Epithelial cell of prostate (primary cell): Measurements from ENCODE around the gene ST3GAL6.
"Not testable (repeated sequence)": the region's sequence is repeated elsewhere in the genome, so short reads cannot be mapped to it uniquely, and the experiment has no call there.

Experiments used
- DNase-seq: peaks from one replicate; pipeline ENCODE4 v3.0.0-alpha.2; 2011; ENCODE audit warnings: low read depth, low spot score
- H3K27ac ChIP-seq: fragments of 450-650 bp; 2 replicates; pipeline ENCODE4 v1.5.1; 2017; ENCODE audit warnings: mild to moderate bottlenecking

ST3GAL6 gene

DNA sequence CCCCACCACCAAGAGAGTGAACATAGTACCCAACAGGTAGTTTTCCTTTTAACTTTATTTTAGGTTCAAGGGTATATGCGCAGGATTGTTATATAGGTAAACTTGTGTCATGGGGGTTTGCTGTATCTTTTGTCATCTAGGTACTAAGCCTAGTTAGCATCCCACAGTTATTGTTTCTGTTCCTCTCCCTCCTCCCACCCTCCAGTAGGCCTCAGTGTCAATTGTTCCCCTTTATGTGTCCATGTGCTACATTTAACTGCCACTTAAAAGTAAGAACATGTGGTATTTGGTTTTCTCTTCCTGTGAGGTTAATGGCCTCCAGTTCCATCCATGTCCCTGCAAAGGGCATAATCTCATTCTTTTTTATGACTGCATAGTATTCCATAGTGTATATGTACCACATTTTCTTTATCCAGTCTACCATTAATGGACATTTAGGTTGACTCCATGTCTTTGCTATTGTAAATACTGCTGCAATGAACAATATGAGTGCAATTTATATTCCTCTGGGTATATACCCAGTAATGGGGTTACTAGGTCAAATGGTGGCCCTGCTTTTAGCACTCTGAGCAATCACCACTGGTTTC lies 66.2 kb downstream of the ST3GAL6 start:
- H3K27ac ChIP-seq: no peak overlapping the region
- no peak for DNase-seq

GRCh38 chr3:98831060-98831459 lies 67.9 kb downstream of the ST3GAL6 start:
- not testable (repeated sequence) for DNase-seq

DNA sequence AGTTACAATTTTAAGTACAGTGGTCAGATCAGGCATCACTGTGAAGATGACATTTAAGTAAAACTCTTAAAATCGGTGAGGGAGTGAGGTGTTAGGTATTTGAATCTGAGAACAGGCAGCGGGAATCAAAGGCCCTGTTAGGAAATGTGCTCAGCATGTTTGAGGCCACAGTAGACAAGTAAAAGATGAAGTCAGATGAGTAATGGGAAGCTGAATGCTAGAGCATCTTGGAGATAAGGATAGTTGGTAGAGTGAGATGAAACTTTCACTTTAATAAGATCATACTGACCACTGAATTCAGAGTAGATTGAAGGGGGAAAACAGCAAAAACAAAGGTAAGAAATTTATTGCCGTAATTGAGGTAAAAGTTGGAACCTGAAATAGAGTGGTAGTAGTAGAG lies 76.7 kb downstream of the ST3GAL6 start:
- H3K27ac ChIP-seq: no peak overlapping the region
- DNase-seq: no peak

More at GRCh38 chr3:98831060-98831459, 67.9 kb downstream of the ST3GAL6 start:
- H3K27ac ChIP-seq: not testable (repeated sequence)

GRCh38 chr3:98843266-98843959 lies 80.3 kb downstream of the ST3GAL6 start:
- H3K27ac ChIP-seq: peak overlapping the region; percentile 6

More at GRCh38 chr3:98843266-98843959, 80.3 kb downstream of the ST3GAL6 start:
- DNase-seq: no peak
